ENCODE data around the gene METTL6.

- TF ChIP-seq POLR2AphosphoS5 (IDR thresholded peaks at IDR 0.05) = no peak
- TF ChIP-seq, protein P1, sequence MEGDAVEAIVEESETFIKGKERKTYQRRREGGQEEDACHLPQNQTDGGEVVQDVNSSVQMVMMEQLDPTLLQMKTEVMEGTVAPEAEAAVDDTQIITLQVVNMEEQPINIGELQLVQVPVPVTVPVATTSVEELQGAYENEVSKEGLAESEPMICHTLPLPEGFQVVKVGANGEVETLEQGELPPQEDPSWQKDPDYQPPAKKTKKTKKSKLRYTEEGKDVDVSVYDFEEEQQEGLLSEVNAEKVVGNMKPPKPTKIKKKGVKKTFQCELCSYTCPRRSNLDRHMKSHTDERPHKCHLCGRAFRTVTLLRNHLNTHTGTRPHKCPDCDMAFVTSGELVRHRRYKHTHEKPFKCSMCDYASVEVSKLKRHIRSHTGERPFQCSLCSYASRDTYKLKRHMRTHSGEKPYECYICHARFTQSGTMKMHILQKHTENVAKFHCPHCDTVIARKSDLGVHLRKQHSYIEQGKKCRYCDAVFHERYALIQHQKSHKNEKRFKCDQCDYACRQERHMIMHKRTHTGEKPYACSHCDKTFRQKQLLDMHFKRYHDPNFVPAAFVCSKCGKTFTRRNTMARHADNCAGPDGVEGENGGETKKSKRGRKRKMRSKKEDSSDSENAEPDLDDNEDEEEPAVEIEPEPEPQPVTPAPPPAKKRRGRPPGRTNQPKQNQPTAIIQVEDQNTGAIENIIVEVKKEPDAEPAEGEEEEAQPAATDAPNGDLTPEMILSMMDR (IDR thresholded peaks at IDR 0.05) = no peak
Observed at GRCh38 chr3:15385901-15386653, 41.3 kb downstream of the METTL6 start.
